HepG2 (cell line): ENCODE measurements around the gene BEAN1. TPM values are rescaled to one million over a fixed set of nuclear protein-coding genes. Genes with fewer than 3 reads are reported as not detected.

Experiments used
- ATAC-seq: fragments of 200-7000 bp; cut with Tn5 transposase; 3 replicates; pipeline ENCODE4 v1.9.1; 2020; ENCODE audit warnings: mild to moderate bottlenecking, moderate library complexity
- BruUV-seq: library from RNA; stranded (reverse); fragments of 400-500 nt; replicated peaks from 2 replicates; lab custom pipeline; 2021; lab: Mats Ljungman, UMichigan
- CTCF ChIA-PET: fragments of 300-600 bp; formaldehyde crosslinking; extraction: SDS; loops from one replicate; lab custom pipeline; 2021; ENCODE audit warnings: low total read pairs, inconsistent platforms, low intra/inter-chr PET ratio; lab: Yijun Ruan, JAX
- POLR2A ChIA-PET: fragments of 350-600 bp; sonication (Branson Sonifier 250); formaldehyde crosslinking; loops from one replicate; lab custom pipeline; 2020; ENCODE audit warnings: antibody characterized with exemption, inconsistent platforms; lab: Yijun Ruan, JAX
- DNase-seq: peaks from one replicate; pipeline ENCODE4 v3.0.0-alpha.2; 2015; ENCODE audit warnings: low spot score
- FAIRE-seq: peaks from 3 replicates; lab custom pipeline; 2011; peaks lifted over from hg19 to GRCh38; lab: Jason Lieb, UNC
- H2AFZ ChIP-seq: one replicate; pipeline ENCODE4 v1.6.1; 2011; ENCODE audit warnings: low read length, inconsistent platforms
- H3K27ac ChIP-seq: fragments of 300-600 bp; 3 replicates; pipeline ENCODE4 v1.8.0; 2011; ENCODE audit warnings: mixed run types, mild to moderate bottlenecking, mixed read lengths, low read length, inconsistent platforms; ENCODE audit not compliant: insufficient read depth; ENCODE audit errors: extremely low read length
- H3K27me3 ChIP-seq, 2 experiments: fragments of 200-600 bp in 1 of 2; 2 replicates in 1 of 2; 3 replicates in 1 of 2; pipeline versions ENCODE4 v1.6.0 to v1.8.0; 2011; ENCODE audit warnings: low read length in 2 of 2, mild to moderate bottlenecking in 2 of 2, moderate library complexity in 2 of 2, inconsistent platforms in 1 of 2; ENCODE audit not compliant: insufficient read depth in 2 of 2, control insufficient read depth in 1 of 2
- H3K36me3 ChIP-seq, 2 experiments: fragments of 200-600 bp in 1 of 2; replicated peaks in 1 of 2; 2 replicates in 1 of 2; 3 replicates in 1 of 2; pipeline versions ENCODE4 v1.5.1 to v1.8.0; 2011; ENCODE audit warnings: low read length in 2 of 2, inconsistent platforms in 1 of 2; ENCODE audit not compliant: insufficient read depth in 2 of 2, control insufficient read depth in 1 of 2
- H3K4me1 ChIP-seq: 2 replicates; pipeline ENCODE4 v1.5.1; 2012; ENCODE audit warnings: low read length, inconsistent platforms; ENCODE audit not compliant: insufficient read depth
- H3K4me2 ChIP-seq: 2 replicates; pipeline ENCODE4 v1.6.0; 2011; ENCODE audit warnings: low read depth, low read length, inconsistent platforms
- H3K4me3 ChIP-seq, 3 experiments: fragments of 200-600 bp in 1 of 3; sonication (generic), shearing (Covaris generic) in 1 of 3; replicated peaks in 1 of 3; 2 replicates each; pipeline ENCODE4 v1.5.1; 2011 to 2016; ENCODE audit warnings: low read length in 3 of 3, inconsistent platforms in 2 of 3, low read depth in 2 of 3, mild to moderate bottlenecking in 2 of 3, control low read depth in 1 of 3, mixed read lengths in 1 of 3; ENCODE audit not compliant: insufficient read depth in 1 of 3
- H3K79me2 ChIP-seq: one replicate; pipeline ENCODE4 v1.6.1; 2011; ENCODE audit warnings: low read length, inconsistent platforms; ENCODE audit not compliant: insufficient read depth
- H3K9ac ChIP-seq: 2 replicates; pipeline ENCODE4 v1.6.0; 2011; ENCODE audit warnings: mild to moderate bottlenecking, low read depth, low read length, inconsistent platforms; ENCODE audit not compliant: insufficient read depth
- H3K9me3 ChIP-seq: 2 replicates; pipeline ENCODE4 v1.5.1; 2012; ENCODE audit warnings: mild to moderate bottlenecking, low read length
- H4K20me1 ChIP-seq: 2 replicates; pipeline ENCODE4 v1.6.0; 2011; ENCODE audit warnings: inconsistent platforms, mild to moderate bottlenecking, low read length, moderate library complexity; ENCODE audit not compliant: insufficient read depth
- KDM5A ChIP-seq: fragments of 200-600 bp; sonication (generic); IDR thresholded peaks from 2 replicates; pipeline ENCODE4 v1.7.0; 2018; ENCODE audit warnings: antibody characterized with exemption, mild to moderate bottlenecking, low read length, borderline replicate concordance
- MED8 ChIP-seq: sonication (generic); formaldehyde crosslinking; IDR thresholded peaks from 2 replicates; pipeline ENCODE4 v1.8.1; 2023; ENCODE audit warnings: mild to moderate bottlenecking, missing genetic modification reagents; ENCODE audit not compliant: insufficient replicate concordance
- TAF1 ChIP-seq: sonication (generic); formaldehyde crosslinking; IDR thresholded peaks from 2 replicates; pipeline ENCODE4 v1.4.0; 2020; ENCODE audit warnings: missing genetic modification reagents
- TCF7L2 ChIP-seq: IDR thresholded peaks from 2 replicates; pipeline ENCODE4 v1.6.1; 2011; ENCODE audit warnings: mild to moderate bottlenecking, low read depth, low read length, moderate library complexity
- ZMYM3 ChIP-seq: sonication (generic); formaldehyde crosslinking; IDR thresholded peaks from 2 replicates; pipeline ENCODE4 v1.5.1; 2020; ENCODE audit warnings: mild to moderate bottlenecking, missing genetic modification reagents
- ZNF337 ChIP-seq: sonication (generic); formaldehyde crosslinking; IDR thresholded peaks from 2 replicates; pipeline ENCODE4 v1.5.1; 2020; ENCODE audit warnings: missing genetic modification reagents, low read depth, mild to moderate bottlenecking, borderline replicate concordance
- ZNF432 ChIP-seq: sonication (generic); formaldehyde crosslinking; IDR thresholded peaks from 2 replicates; pipeline ENCODE4 v1.5.0; 2020; ENCODE audit warnings: missing genetic modification reagents, mild to moderate bottlenecking, borderline replicate concordance
- WGBS: methylation state at CpG from one replicate; pipeline ENCODE4 v1.1.6; 2017; ENCODE audit warnings: low lambda C conversion rate; 5-methylcytosine and 5-hydroxymethylcytosine counted together
- in situ Hi-C: cut with HindIII; loops from 2 replicates; pipeline ENCODE4 v1.10.0; 2017; ENCODE audit warnings: low pct_unique_long_range_greater_than_20kb; ENCODE audit not compliant: extremely low pct_ligation_motif_present
- intact Hi-C: fragments of 100-400 bp; cut with micrococcal nuclease; formaldehyde crosslinking; loops from one replicate; pipeline ENCODE4 v1.10.0; 2022; ENCODE audit not compliant: unreplicated experiment
- polyA plus RNA-seq, 8 experiments: library from polyadenylated mRNA; depleted of rRNA in 3 of 8; stranded (reverse) in 7 of 8; unstranded in 1 of 8; fragments of >200 nt; fragmentation: Illumina TruSeq in 4 of 8; extraction: Trizol in 4 of 8; gene quantifications; 2 replicates each; pipeline versions ENCODE4 v1.2.1 to v1.2.3, GENCODE V29; 2011 to 2016; ENCODE audit warnings: low read depth in 4 of 8, missing spikeins in 1 of 8, mixed read lengths in 1 of 8; ENCODE audit not compliant: insufficient read depth in 1 of 8
- total RNA-seq, 5 experiments: library from RNA; depleted of rRNA; stranded (reverse); fragments of >200 nt; fragmentation: Illumina TruSeq; extraction: Trizol; gene quantifications; 2 replicates each; pipeline ENCODE4 v1.2.3, GENCODE V29; 2016; ENCODE audit warnings: low read depth in 1 of 5
- TF ChIP-seq, protein P1 (sequence below): sonication (generic); formaldehyde crosslinking; IDR thresholded peaks from 2 replicates; pipeline ENCODE4 v1.5.0; 2020; ENCODE audit warnings: missing genetic modification reagents, mild to moderate bottlenecking, borderline replicate concordance

The BEAN1 gene
- total and polyA plus RNA-seq, 2 of the 13 experiments (the other 11 are each of a cell fraction or from before 2014, with no cell fraction given): 0.53 to 1.4 TPM

DNA sequence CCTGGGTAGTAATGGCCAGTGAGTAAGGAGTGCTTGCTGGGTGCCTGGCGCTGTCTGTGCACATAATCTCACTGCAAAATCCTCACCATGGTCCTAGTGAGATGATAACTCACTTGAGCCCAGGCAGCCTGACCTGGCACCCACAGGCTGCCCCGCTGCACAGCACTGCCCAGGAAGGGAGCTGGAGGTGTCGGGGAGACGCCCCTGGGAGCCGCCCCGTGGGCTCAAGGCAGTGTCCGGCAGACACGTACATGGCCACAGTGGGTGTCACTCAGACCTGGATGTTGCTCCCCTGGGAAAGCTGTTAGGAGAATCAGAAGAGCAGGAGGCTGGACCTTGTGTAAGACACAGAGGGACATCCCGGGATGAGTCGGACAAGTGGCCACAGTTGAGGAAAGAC lies 44.2 kb downstream of the BEAN1 start:
- BruUV-seq: no TSS peak
- no peaks in the 10 kb centered on the region for H3K79me2 ChIP-seq
- in situ Hi-C loops: no loop called here
- H3K4me3 ChIP-seq: no peak overlapping the region
- peaks cover 5 to 54% of the 10 kb centered on the region in 2 experiments for H3K27me3 ChIP-seq
- DNase-seq (no peak), ATAC-seq (no peak), FAIRE-seq (no peak)
- no peaks in the 10 kb centered on the region for H3K9me3 ChIP-seq
- CTCF ChIA-PET: no interaction called here
- no peak overlapping the region for H3K27ac ChIP-seq
- WGBS: 44% methylated on average over 8 of the region's 10 CpGs
- no peaks in the 10 kb centered on the region for H3K36me3 ChIP-seq
- POLR2A ChIA-PET: interaction anchor here (1.3 kb wide), 1 partner anchor 37 kb away, joined by 3 read pairs; no protein-coding TSS in a partner anchor
- no peak overlapping the region for H2AFZ ChIP-seq
- peaks cover 20% of the 10 kb centered on the region for H3K4me1 ChIP-seq
- H3K9ac ChIP-seq: no peak overlapping the region
- no peak overlapping the region for H3K4me2 ChIP-seq
- no peak for TF ChIP-seq TAF1 (CRISPR knock-in tag)
- no peak for TF ChIP-seq ZNF432 (CRISPR knock-in tag)
- no peak for TF ChIP-seq ZMYM3 (CRISPR knock-in tag)
- no peak for TF ChIP-seq TCF7L2
- no peak for TF ChIP-seq ZNF337 (CRISPR knock-in tag)
- TF ChIP-seq MED8 (CRISPR knock-in tag): no peak
- TF ChIP-seq KDM5A: no peak
- TF ChIP-seq, protein P1, sequence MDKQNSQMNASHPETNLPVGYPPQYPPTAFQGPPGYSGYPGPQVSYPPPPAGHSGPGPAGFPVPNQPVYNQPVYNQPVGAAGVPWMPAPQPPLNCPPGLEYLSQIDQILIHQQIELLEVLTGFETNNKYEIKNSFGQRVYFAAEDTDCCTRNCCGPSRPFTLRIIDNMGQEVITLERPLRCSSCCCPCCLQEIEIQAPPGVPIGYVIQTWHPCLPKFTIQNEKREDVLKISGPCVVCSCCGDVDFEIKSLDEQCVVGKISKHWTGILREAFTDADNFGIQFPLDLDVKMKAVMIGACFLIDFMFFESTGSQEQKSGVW: no peak
- H4K20me1 ChIP-seq: no peaks in the 10 kb centered on the region
- intact Hi-C loops: no loop called here
